GM21367 (cell line): ENCODE data around the gene CDH22.

Experiments used
- ATAC-seq: cut with Tn5 transposase; IDR thresholded peaks from one replicate; pipeline ENCODE4 v1.9.1; 2021; ENCODE audit not compliant: unreplicated experiment

The CDH22 gene

DNA sequence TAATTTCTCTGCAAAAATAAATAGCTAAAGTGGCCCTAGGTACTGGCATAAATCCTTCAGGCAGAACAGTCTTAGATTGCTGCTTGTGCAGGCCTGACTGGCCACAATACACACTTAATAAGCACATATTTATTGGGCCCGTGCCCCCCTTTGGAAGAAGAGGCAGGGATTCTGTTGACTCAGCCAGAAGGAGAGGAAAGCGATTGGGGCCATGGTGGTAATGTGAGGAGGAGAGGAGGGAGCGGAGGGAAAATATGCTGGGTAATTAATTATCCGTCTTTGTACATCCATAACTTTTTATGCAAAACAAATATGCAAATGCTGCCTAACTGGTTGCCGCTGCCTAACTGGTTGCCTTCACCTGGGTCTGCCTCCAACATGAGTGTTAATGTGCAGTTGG is 154.0 kb downstream of the CDH22 start:
- ATAC-seq: no peak

DNA sequence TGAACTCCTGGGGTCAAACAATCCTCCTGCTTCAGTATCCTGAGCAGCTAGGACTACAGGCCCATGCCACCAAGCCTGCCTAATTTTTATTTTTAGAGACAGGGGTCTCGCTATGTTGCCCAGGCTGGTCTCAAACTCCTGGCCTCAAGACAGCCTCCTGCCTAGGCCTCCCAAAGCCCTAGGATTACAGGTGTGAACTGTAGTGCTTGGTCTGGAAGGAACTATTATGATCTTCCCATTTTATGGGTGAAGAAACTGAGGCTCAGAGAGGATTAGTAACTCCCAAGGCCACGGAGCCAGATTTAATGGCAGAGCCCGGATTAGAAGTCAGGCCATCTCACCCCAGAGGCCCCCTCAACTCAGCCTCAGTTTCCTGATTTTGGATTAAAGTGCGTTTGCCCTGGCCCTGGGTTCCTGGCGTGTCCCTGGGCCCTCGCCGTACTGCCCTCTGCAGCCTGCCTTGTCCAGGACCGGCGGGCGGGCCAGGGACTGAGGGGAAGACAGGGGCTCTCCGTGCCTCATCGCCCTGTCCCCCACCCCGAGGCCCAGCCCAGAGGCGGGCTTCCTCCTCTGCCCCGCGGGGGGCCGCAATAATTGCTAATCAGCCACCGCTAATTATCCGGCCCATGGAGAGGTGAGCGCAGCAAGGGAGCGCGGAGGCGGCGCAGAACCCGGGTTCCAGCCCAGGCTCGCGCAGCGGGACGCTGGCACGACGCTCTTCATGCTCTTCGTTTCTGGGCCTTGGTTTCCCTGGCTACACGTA is 155.3 kb downstream of the CDH22 start:
- ATAC-seq: no peak

DNA sequence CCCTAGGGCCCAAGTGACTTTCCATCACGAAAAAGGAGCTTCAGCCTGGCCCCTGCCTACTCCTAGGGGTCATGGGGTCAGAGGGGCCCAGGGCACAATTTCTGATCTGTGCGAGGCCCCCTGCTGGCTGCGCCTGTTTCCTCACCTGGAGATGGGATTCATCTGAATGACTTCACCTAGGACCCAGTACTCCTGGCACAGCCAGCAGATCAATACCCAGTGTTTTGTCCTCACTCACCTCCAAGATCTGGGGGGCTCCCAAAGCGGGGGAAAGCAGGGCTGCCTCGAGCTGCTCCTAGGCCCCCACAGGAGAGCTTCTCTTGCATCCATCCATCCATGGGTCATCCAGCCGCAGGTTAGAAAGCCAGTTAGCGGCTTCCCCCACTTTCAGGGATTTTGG is 156.4 kb downstream of the CDH22 start:
- ATAC-seq: no peak

DNA sequence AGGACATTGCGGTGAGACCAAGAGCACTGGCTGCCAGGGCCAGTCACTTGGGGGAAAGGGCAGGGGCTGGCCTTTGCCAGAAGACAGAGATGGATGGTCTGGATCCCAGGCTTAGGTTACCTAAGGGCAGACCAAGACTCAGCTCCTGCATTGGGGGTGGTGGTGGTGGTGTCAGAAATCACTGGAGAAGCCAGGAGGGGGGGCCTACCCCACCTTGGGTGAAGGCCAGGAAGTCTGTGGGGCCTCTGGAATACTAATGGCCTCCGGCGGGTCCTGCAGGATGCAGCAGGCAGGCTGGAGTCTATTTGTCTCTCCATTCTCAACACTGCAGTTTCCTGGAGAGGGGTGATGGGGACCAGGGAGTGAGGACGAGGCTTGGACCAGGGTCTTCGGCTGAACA is 157.4 kb downstream of the CDH22 start:
- no peak for ATAC-seq

DNA sequence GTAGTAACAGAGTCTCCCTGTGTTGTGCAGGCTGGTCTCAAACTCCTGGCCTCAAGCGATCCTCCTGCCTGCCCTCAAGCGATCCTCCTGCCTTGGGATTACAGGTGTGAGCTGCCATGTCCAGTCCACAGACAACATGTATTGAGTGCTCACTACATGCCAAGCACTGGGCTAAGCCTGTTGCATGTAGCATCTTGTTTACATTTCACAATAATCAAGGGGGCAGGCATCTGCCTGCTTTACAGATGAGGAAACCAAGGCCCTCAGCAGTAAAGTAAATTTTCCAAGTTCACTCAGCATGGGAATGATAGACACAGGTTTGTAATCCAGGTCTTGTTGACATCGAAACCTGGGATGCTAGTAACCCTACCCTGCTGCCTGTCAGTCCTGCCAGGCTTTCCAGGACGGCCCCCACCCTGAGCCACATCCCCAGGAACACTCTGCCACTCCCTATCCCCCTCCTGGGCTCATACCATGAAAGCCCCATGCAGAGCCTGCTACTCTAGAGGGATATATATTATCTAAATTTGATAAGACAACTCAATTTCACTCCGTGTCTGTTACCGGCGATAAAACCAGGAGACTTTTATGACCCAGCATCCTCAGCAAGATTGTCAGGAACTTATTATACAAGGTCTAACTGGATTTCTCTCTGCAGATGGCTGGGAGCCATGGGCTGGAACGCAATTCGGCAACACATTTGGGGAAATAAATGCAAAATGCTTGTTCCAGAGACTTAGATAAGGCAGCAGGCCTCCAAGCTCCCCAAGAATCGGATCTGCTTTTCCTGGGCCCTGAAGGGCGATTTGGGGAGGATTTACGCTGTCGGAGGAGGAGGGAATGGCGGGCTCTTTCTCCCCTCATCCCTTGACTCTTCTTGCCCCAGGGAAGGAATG is 159.7 kb downstream of the CDH22 start:
- ATAC-seq: no peak

DNA sequence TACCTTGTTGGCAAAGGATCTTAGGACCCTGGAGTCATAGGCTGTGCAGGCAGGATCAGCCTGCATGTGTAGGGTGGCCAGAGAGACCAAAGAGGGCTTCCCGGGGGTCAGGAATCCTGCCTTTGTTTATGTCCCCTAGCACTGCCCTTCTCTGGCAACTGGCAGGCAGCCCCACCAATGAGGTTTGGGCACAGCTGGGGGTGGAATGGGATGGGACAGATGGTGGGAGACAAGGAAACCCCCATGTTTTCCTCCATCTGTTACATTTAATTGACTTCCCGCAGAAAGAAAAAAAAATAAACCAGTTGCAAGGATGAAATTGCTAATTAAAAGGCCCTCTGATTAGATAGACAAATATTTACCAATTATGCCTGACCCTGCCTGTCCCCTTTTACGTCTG is 162.6 kb downstream of the CDH22 start:
- no peak for ATAC-seq

DNA sequence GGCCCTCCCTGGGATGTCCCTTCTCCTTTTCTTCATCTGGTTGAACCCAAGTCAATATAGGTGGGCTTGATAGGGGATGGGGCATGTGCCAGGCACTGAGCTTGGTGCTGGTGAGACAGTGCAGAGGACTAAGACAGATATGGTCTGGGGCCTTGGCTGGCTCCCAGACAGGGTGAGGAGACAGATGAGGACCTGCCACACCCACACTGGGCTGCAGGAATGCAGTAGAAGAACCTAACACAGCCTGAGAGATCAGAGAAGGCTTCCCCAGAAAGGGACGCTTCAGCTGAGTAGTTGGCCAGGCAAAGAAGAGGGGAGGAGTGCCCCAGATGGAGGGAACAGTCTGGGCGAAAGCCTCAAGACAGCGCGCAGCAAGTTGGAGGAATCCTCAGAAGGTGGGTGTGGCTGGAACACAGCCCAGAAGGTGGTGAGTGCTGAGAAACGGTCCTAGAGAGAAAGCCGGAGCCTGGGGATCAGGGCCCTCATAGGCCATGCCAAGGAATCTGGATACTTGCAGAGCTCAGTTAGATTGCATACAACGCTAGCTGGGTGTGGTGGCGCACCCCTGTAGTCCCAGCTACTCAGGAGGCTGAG is 163.8 kb downstream of the CDH22 start:
- ATAC-seq: no peak

DNA sequence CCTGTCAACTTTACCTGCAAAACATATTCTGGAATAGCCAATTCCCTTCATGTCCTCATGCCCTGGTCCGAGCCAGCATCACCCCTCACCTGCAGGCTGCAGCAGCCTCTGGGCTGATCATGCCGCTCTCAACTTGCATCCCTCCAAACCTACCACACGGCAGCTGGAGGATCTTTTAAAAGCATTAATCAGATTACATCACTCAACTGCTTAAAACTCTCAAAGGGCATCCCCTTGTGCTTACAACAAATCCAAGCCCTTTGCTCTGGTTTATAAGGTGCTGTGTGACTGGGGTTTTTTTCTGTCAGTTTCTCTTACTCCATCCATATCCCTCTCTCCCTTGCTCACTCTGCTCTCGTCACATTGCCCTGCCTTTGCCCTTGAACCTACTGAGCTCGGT is 166.2 kb downstream of the CDH22 start:
- ATAC-seq: no peak

DNA sequence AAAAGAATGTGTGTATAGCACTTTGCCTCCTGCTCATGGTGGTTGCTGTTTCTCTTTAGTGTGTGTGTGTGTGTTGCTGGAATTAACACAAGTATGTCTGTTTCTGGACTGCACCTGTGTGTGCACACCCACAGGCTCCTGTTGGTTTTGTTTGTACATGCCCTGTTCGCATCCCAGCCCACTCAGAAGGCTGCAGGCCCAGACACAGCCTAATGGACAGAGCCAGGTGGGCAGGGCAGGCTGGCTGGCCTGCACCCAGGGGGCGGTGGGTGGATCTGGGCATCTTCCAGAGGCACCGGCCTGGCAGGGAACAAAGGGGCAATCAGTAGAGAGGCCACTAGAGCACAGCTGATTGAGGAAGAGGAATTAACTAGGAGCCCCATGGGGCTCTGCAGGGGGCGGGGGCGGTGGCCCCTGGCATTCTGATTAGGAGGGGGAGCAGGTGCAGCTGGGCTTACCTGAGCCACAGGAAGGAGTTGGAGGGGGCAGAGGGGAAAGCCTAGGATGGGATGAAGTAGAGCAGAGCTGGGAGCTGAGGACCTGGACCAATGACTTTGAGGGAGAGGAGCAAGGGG is 168.3 kb downstream of the CDH22 start:
- ATAC-seq: no peak

DNA sequence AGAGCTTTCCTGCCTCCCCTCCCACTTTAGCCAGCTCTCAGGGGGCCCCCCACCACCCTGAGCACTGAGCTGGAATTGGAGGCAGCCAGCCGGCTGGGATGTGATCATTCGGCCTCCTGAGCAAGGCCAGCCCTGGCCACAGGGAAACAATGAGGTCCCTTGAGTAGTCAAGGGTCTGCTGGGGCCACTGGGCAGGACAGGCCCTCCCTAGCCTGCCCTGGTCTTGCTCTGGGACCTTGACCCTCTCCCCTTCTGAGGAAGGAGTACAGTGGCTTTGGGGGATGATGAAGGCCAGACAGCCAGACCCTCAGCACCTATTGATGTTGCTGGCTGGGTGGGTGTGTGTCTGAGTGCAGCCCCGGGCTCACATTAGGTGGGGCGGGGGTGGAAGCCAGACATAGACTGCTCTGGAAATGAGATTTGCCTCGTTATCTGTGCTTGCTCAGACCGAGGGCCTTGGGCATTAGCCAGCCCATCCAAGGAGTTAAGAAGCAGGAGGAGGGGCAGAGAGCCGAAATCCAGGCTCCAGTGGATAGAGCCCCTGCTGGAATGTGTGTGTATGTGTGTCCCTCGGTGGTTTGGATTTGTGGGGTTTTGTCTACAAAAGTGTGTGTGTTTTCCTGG is 168.9 kb downstream of the CDH22 start:
- no peak for ATAC-seq

DNA sequence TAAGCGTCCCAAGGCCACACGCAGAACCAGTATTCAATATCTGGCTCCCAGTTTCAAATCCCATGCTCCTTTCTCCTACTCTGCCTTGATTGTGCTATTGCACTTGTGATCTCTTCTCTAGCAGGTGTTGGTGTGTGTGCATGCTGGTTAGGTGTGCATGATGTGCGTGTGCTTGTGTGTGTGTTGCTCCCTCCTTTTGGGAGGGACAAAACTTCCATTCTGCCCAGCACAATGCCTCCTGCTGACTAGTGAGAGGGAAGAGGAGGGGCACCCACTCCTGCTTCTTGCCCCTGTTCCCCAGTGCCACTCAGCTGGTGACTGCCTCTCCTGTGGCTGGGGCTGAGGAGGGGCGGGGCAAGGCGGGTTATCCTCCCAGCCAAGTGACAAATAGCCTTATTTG is 170.5 kb downstream of the CDH22 start:
- ATAC-seq: no peak

DNA sequence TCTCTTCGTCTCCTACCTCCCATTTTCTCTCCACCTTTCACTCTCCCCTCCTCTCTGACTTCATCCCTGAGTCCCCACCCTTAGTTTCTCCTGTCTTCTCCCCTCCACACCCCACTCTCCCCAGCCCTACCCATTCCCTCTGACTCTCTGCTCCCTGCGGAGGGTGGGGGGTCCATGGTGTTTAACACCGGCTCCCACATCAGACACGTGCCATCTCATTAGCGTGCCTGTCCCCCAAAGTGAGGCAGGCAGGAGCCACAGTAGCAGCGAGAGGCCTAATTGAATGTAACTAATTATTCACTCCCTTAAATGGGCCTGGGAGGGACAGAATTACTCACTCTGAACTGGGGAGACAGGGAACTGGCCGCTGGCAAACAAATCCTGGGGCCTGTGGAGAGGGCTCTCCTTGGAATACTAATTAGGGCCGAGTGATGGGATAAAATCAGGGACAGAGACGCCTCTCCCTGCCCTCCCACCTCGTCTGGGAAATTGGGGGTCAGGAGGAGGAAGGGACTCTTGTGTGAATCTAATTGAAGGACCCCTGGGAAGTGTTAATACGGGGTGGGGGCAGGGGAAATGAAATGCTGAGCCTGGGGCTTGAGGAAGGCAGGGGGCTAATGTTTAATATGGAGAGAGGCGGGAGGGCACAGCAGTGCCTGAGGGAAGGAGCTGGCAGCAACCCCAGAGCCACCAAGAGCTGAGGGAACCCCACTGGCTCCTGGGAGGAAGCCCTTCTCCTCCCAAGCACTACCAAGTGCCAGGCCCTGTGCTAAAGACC is 172.3 kb downstream of the CDH22 start:
- no peak for ATAC-seq

DNA sequence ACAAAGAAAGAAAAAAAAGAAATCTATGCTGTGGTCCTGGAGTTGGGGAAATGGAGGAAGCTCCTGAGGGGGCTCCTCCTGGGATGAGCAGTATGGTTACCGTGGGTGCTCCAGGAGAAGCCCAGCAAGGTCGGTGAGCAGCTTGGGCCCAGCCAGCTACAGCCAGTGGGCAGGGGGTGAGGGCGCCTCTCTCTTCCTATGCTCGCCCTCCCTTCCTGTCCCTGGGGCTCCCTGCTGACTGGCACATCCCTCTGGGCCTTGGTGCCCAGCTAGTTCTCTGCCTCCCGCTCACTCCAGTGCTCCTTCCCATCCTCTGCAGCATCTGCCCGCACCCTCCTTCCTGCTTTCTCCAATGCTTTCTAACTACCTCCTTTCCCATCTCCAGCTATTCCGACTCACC is 173.6 kb downstream of the CDH22 start:
- no peak for ATAC-seq

DNA sequence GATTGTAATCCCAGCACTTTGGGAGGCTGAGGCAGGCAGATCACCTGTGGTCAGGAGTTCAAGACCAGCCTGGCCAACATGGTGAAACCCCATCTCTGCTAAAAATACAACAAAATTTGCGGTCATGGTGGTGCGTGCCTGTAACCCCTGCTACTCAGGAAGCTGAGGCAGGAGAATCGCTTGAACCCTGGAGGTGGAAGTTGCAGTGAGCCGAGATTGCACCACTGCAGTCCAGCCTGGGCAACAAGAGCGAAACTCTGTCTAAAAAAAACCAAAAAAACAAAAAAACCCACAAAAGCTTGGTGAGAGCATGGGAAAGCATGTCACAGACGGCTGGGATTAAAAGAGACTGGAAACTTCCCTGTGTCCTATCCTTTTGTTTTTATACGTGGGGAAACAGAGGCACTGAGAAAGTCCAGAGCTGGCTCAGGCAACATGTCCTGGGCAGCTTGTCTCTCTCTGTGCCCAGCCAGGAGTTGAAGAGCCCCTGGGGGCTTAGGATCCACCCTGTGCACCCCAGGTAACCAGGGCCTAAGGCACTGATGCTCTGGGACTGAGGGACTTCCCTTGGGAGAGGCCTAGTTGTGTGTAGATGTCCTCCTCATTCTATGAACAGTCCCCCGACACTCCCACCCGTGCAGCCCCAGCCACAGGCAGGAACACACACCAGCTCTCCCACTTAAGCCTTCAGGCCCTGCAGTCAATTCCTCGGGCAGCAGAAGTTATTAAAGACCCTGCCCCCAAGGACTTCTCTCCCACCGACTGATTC is 174.2 kb downstream of the CDH22 start:
- no peak for ATAC-seq

DNA sequence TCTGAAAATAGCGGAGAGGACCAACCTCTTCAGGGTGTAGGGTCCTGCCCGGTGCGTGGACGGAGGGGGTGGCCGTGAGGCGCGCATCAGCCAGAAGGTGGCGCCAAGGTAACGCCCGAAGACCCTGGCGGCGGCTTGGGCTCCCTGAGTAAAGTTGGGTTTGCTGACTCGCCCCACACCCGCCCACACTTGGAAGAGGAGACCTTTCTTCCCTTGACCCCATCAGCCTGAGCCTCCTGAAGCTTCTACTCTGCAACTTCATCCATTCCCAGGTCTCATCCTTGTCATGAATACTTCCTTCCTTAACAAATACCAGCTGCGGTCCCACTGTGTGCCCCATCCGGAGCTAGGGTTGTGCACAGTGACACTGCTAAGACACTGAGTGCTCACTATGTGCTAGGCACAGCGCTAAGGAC is 175.6 kb downstream of the CDH22 start:
- no peak for ATAC-seq

DNA sequence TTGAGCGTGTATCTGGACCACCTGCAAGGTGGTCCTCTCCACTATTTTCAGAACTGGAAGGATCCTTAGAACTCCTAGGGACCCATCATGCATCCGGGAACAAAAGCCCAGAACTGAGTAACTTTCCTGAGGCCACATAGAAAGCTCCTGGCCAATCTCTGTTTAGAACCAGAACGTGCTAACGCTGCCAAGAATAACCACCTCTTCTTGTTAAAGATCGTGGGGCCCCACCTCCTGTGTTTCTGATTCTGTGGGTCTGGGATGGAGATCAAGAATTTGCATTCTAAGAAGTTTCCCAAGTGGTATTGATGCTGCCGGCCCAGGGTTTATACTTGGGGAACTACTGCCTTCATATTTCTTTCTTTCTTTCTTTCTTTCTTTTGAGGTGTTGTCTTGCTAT is 176.9 kb downstream of the CDH22 start:
- ATAC-seq: no peak

DNA sequence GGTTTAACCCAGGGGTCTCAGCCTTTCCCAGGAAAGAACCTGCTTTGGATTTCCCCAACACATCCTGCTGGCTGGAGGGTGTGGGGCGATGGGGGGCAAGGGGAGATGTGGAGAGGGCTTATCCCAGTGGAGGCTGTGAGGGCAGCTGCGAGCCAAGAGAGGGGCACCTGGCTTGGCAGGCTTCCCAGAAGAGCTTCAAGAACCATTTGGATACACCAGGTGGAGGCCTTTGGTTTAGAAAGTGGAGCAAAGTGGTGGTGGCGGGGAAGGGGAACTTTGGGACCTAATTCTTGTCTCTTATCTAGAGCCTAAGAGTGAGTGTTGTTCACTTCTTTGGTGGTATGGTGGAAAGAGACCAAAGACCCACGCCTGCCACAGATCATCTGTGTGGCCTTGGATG is 177.8 kb downstream of the CDH22 start:
- no peak for ATAC-seq

DNA sequence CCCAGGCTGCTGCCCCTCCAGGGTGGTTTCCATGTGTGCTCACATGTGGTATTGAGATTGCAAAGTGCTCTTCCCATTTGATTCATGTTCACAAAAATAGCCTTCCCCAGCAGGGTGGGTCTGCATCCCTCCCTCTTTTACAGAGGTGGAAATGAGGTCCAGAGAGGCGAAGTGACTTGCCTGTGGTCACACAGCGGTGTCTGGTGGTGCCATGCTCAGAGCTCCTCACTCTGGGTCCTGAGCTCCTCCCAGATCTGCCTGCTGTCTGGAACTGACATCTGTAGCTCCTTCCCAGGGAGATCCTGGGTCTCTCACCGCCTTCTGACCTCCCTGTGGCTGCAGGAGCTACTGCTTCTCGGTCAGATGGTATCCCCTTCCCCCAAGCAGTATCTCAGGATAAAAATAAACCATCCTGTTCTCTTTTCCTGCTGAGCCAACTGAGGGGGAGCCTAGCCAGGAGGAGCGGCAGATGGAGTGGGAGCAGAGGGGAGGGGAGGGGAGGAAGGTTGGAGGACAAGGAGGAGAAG is 178.3 kb downstream of the CDH22 start:
- no peak for ATAC-seq
